ENCODE results near the gene KBTBD3. TPM values are rescaled to one million over a fixed set of nuclear protein-coding genes. Genes with fewer than 3 reads are reported as not detected.
A peak's percentile ranks its signal among the peaks of the same experiment; 100 is the strongest.
"Not testable (repeated sequence)": the region's sequence is repeated elsewhere in the genome, so short reads cannot be mapped to it uniquely, and the experiment has no call there.

KBTBD3 gene
- total RNA-seq, 2 experiments from 2014 or later = 7.0 to 7.7 TPM

DNA sequence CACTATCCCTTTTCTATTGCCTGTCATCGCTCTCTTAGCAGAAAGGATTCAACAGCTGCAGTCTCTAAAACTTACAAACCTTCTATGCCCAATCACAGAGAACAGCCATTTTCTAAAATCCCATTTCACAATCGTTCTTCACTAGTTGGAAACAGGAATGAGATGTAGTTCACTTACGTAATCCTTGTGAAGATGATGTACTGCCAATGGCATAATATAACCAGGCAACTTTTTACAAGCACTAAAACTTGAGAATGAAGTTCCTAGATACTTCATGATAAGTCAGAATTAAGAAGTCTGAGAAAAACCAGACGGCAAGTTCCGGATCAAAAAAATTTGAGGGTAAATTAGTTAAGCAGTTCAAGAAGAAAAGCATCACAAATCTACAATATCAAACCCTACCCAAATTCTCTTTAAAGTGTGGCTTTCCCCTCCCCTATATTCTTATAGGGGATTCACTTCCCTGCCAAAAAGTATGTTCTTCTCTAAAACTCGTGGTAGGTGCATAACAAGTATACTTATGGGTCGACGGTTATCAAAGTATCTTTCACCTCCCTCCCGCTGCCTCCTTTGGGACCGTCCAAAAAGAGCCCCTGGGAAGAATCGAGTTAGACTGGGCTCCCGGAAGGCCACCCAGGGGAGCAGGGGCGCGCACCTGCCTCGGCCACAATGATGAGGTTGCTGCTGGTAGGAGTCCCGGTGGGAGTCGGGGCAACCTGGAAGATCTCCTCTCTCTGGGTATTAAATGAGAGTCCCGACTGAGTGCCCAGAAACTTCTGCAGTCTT lies 55.8 kb downstream of the KBTBD3 start:
- ChIA-PET POLR2A (no interaction called here), CTCF (no interaction called here)
- Mint-ChIP-seq H3K36me3 (peaks cover 10% of the 10 kb centered on the region), H3K9me3 (no peaks in the 10 kb centered on the region), H3K4me1 (ENCODE audit: low read depth) (peaks cover 48% of the 10 kb centered on the region), H3K4me3 (peak overlapping the region; percentile 85), H3K27me3 (peaks cover 3% of the 10 kb centered on the region), H3K27ac (peak overlapping the region; percentile 87)
- intact Hi-C loops (cut with micrococcal nuclease) = loop anchor here (5.0 kb wide), 4 partner anchors 1314 to 1821 kb away; partner anchors contain the start of genes ALKBH8 and CWF19L2
- DNase-seq = no peak

DNA sequence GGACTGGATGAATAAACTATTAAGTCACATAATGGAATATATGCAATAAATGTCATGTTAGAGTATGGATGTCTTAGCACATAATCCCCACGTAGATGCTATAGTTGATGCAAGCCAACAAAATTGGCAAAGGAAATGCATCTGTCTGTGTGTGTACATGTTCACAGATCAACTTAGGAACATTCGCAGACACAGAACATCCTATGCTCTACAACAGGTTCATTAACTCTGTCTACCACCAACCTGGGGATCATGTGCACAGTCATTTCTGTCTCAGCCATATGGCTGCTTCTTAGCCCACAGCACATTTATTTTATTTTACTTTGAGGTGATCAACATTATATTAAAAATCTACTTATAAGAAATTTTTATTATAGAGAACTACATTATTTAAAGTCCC lies 60.1 kb downstream of the KBTBD3 start:
- ChIA-PET CTCF (no interaction called here), POLR2A (no interaction called here)
- Mint-ChIP-seq H3K27ac (no peak overlapping the region), H3K27me3 (no peaks in the 10 kb centered on the region), H3K4me1 (ENCODE audit: low read depth) (peaks cover 61% of the 10 kb centered on the region), H3K4me3 (no peak overlapping the region), H3K36me3 (peaks cover 20% of the 10 kb centered on the region), H3K9me3 (no peaks in the 10 kb centered on the region)
- intact Hi-C loops (cut with micrococcal nuclease) = no loop called here
- no peak for DNase-seq

DNA sequence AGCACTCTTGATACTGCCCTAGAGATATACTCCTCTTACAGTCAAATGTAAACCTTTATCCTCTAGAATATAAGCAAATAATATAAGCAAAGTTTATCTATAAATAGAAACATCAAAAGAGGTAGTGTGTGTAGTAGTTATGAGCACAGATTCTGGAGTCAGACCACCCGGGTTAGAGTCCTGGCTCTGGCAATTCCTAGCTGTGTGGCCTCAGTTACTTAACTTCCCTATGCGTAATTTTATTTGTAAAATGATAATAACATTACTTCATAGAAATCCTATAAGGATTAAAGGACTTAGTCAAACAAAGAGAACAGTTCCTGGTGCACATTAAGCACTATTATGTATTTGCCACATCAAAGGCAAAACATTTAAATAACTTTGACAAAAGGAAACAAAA lies 62.1 kb downstream of the KBTBD3 start:
- DNase-seq = no peak
- intact Hi-C loops (cut with micrococcal nuclease) = no loop called here

DNA sequence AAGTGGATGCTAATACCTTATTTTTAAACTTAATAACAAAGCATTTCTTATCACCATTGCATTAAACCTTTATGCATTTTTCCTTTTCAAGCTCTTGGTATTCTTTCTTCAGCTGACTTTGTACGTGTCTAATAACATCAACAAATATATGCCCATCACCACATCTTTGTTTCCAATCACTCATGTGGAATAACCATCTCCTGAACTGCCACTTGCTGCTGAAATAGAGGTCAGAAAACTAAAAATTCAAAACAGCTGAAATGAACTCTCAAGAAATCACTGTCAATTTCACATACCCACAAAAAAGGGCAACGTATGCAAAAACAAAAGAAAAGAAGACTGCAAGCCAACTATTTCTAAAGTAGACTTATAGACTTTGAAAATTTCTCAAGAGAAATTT lies 62.5 kb downstream of the KBTBD3 start:
- Mint-ChIP-seq H3K27me3 (no peaks in the 10 kb centered on the region), H3K4me3 (no peak overlapping the region), H3K36me3 (peaks cover 33% of the 10 kb centered on the region), H3K9me3 (no peaks in the 10 kb centered on the region), H3K4me1 (ENCODE audit: low read depth) (peaks cover 53% of the 10 kb centered on the region), H3K27ac (no peak overlapping the region)
- ChIA-PET CTCF (no interaction called here), POLR2A (no interaction called here)
- DNase-seq = no peak
- intact Hi-C loops (cut with micrococcal nuclease) = no loop called here

More for the DNA sequence above, 62.1 kb downstream of the KBTBD3 start:
- ChIA-PET CTCF (no interaction called here), POLR2A (no interaction called here)
- peaks cover 54% of the 10 kb centered on the region for H3K4me1 Mint-ChIP-seq (ENCODE audit: low read depth)
- no peak overlapping the region for H3K4me3 Mint-ChIP-seq
- no peak overlapping the region for H3K27ac Mint-ChIP-seq
- no peaks in the 10 kb centered on the region for H3K27me3 Mint-ChIP-seq
- H3K9me3 Mint-ChIP-seq = no peaks in the 10 kb centered on the region
- peaks cover 30% of the 10 kb centered on the region for H3K36me3 Mint-ChIP-seq

DNA sequence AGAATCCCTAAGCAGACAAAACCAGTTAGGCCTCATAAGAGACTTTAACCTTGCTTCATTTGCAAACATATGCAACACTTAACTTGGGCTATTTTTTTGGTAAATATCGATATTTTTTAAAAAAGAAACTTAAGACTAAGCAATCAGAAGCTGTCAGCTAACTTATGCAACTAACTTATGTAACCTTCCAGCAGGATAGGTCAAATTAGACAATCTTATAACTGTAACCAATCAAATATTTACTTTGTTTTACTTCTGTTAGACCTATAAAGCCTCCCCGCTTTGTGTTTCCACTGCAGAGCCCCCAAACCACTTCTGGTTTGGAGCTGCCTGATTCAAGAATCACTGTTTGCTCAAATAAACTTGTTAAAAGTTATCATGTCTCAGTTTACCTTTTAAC lies 63.1 kb downstream of the KBTBD3 start:
- no peaks in the 10 kb centered on the region for H3K27me3 Mint-ChIP-seq

DNA sequence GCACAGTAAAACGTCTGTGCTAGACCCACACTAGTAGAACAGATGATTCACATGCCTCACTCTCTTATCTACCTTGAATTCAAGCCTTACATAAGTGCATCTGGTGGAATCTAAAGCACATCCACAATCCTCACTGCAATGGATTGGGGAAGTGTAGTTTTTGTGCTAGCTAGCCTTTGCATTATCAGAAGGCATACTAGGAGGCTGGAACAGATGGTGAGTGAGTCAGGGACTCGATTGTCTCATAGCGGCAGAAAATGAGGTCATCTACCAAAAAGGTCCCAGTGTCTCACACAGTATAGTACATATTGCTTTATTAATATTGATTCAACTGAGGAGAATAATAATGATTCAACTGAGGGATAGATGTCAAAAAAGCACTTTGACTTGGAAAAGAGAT lies 64.4 kb downstream of the KBTBD3 start:
- Mint-ChIP-seq H3K27ac (no peak overlapping the region), H3K4me3 (no peak overlapping the region), H3K4me1 (ENCODE audit: low read depth) (peaks cover 41% of the 10 kb centered on the region), H3K9me3 (no peaks in the 10 kb centered on the region), H3K36me3 (peaks cover 49% of the 10 kb centered on the region), H3K27me3 (no peaks in the 10 kb centered on the region)
- ChIA-PET POLR2A (interaction anchor here (0.6 kb wide), 1 partner anchor 173 kb away, joined by 3 read pairs; no protein-coding TSS in a partner anchor), CTCF (no interaction called here)
- no peak for DNase-seq
- intact Hi-C loops (cut with micrococcal nuclease) = no loop called here

More for the DNA sequence above, 63.1 kb downstream of the KBTBD3 start:
- Mint-ChIP-seq H3K27ac (no peak overlapping the region), H3K4me1 (ENCODE audit: low read depth) (peaks cover 51% of the 10 kb centered on the region), H3K36me3 (peaks cover 38% of the 10 kb centered on the region), H3K9me3 (no peaks in the 10 kb centered on the region), H3K4me3 (no peak overlapping the region)
- ChIA-PET POLR2A (no interaction called here), CTCF (no interaction called here)
- DNase-seq = no peak
- intact Hi-C loops (cut with micrococcal nuclease) = no loop called here

DNA sequence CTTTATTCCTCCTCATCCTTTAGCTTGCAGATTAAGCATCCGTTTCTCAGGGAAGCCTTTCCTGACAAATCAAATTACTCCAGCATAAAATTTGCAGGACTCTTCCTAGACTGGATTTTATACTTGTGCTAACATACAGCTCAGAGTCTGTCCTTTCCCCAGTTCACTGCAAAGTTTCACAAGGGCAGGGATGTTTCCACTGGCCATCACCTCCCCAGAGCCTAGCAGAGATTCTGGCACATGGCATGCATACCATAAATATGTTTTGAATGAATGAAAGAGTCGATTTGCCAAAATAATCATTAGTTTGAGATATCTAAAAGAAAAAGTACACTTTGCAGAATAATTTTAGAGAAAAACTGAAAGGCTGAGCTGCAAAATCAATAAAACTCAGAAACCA lies 65.7 kb downstream of the KBTBD3 start:
- intact Hi-C loops (cut with micrococcal nuclease) = no loop called here
- Mint-ChIP-seq H3K27ac (no peak overlapping the region), H3K4me1 (ENCODE audit: low read depth) (peaks cover 33% of the 10 kb centered on the region), H3K36me3 (peaks cover 61% of the 10 kb centered on the region), H3K27me3 (no peaks in the 10 kb centered on the region), H3K4me3 (no peak overlapping the region), H3K9me3 (no peaks in the 10 kb centered on the region)
- CTCF ChIA-PET = no interaction called here
- DNase-seq = no peak
- POLR2A ChIA-PET = no interaction called here

DNA sequence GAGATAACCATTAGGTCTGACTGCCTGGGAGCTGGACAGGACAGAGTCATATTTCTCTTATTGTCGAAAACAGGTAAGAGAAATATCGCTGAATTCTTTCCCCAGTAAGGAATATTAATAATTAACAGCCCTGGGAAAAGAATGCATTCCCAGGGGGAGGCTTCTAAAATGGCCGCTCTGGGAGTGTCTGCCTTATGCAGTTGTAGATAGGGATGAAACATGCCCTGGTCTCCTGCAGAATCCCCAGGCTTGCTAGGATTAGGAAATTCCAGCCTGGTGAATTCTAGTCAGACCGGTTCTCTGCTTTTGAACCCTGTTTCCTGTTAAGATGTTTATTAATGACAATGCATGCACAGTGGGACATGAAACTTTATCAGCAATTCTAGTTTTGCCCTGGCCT lies 74.1 kb downstream of the KBTBD3 start:
- H3K27me3 Mint-ChIP-seq; intact Hi-C loops (cut with micrococcal nuclease); H3K4me1 Mint-ChIP-seq (ENCODE audit: low read depth); DNase-seq; H3K27ac Mint-ChIP-seq; CTCF ChIA-PET; H3K4me3 Mint-ChIP-seq; POLR2A ChIA-PET: not testable (repeated sequence)
- Mint-ChIP-seq H3K36me3 (peaks cover 74% of the 10 kb centered on the region), H3K9me3 (peaks cover 22% of the 10 kb centered on the region)

DNA sequence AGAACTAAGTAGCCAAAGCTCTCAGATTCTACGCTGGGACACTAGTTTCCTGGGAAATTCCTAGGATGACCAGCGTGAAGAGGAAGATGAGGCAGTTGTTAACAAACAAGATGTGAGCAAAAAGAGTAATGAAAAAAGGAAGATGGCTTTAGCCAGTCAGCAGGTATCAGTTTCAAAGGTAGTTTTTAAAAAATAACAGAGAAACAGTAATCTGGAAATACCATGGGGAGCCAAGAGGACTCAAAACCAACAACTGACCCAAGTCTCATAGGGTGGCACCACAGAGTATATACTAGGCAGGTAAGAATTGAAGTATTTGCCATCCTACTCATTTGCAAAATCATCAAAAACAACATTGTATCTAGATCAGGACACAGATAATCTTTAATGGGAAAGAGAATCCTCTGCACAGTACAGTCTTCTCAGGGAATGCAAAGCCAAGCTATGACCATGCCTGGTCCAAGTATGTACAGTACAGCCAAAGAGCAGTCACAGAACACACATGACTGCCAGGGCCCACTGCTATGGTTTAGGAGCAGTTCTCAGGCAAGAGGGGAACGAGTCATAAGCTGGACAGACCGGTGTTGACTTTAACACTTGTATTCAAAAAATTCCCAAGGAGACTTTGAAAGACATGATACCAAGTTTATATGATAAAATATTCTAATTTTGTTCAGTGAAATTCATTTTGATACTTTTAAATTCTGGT lies 75.7 kb downstream of the KBTBD3 start:
- Mint-ChIP-seq H3K4me1 (ENCODE audit: low read depth) (peaks cover 11% of the 10 kb centered on the region), H3K27ac (no peak overlapping the region), H3K27me3 (no peaks in the 10 kb centered on the region), H3K36me3 (peaks cover 69% of the 10 kb centered on the region), H3K4me3 (no peak overlapping the region), H3K9me3 (peaks cover 24% of the 10 kb centered on the region)
- intact Hi-C loops (cut with micrococcal nuclease) = no loop called here
- ChIA-PET POLR2A (no interaction called here), CTCF (no interaction called here)
- no peak for DNase-seq

Other genes with a start within 250 kb of the KBTBD3 start
- 10 to 100 TPM; 11.4 to 13.1 TPM for gene MSANTD4, start 55.1 kb downstream of the KBTBD3 start, total RNA-seq
- gene AASDHPPT, start 315 bp upstream of the KBTBD3 start, total RNA-seq = 10 to 100 TPM; 39.4 to 41.8 TPM

All from activated CD4-positive, alpha-beta memory T cell treated with anti-CD3 and anti-CD28 coated beads for 36 hours (primary cell).